Occipital lobe (tissue), 2 donors: ENCODE measurements around the gene INTS15. TPM values are rescaled to one million over a fixed set of nuclear protein-coding genes. Genes with fewer than 3 reads are reported as not detected.

ENCODE experiments used
- DNase-seq: peaks from one replicate; lab custom pipeline; 2025; lab: John Stamatoyannopoulos, UW
- total RNA-seq: library from RNA; depleted of rRNA; stranded (reverse); fragments of >200 nt; gene quantifications from one replicate; pipeline ENCODE4 v1.2.3, GENCODE V29; 2014

The INTS15 gene
- total RNA-seq, result 18.2 TPM

- peak; percentile 64 for DNase-seq
Measured at GRCh38 chr7:6589829-6590644, at the start of gene INTS15. Gene INTS15 (plus strand): TSS chr7:6590021. CDS start chr7:6590284, 263 bp downstream.

DNA sequence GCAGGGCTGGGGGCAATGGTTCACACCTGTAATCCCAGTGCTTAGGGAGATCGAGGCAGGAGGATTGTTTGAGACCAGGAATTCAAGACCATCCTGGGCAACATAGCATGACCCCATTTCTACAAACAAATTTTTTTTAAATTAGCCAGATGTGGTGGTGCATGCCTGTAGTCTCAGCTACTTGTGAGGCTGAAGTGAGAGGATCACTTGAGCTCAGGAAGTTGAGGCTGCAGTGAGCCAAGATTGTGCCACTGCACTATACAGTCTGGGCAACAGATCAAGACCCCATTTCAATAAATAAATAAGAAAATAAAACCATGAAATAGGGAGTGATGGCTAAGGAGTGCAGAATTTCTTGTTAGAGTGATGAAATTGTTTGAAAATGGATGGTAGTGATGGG, 47.5 kb upstream of the INTS15 start:
- no peak for DNase-seq

GRCh38 chr7:6545398-6546126, 44.3 kb upstream of the INTS15 start:
- DNase-seq, result no peak

- no peak for DNase-seq
Measured at GRCh38 chr7:6546498-6547251, 43.1 kb upstream of the INTS15 start.

GRCh38 chr7:6547400-6547799, 42.4 kb upstream of the INTS15 start:
- DNase-seq, result no peak

- no peak for DNase-seq
Measured at GRCh38 chr7:6551016-6551511, 38.8 kb upstream of the INTS15 start, which contains the start of gene GRID2IP. Gene GRID2IP (minus strand): TSS chr7:6551461. CDS start chr7:6551436, 25 bp downstream.

- no peak for DNase-seq
Measured at GRCh38 chr7:6553448-6554044, 36.3 kb upstream of the INTS15 start.

- no peak for DNase-seq
Measured at GRCh38 chr7:6554848-6555247, 35.0 kb upstream of the INTS15 start.

DNA sequence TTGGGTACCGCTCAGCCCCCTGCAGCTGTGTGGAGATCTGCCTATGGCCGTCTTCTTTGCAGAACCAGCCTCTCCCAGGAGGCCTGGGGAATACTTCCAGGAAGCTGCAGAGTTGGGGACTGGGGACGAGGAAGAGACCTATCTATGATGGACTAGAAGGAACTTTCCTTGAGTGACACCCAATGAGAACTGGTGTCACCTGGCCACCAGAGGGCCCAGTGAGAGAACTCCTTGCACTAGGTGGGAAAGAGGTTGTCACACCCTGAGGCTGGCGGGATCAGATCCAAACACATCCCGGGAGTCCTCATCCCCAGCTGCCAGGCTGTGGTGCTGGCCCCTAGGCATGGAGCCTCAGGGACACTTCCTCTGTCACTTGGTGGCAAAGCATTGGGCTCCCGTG, 33.6 kb upstream of the INTS15 start:
- no peak for DNase-seq

DNA sequence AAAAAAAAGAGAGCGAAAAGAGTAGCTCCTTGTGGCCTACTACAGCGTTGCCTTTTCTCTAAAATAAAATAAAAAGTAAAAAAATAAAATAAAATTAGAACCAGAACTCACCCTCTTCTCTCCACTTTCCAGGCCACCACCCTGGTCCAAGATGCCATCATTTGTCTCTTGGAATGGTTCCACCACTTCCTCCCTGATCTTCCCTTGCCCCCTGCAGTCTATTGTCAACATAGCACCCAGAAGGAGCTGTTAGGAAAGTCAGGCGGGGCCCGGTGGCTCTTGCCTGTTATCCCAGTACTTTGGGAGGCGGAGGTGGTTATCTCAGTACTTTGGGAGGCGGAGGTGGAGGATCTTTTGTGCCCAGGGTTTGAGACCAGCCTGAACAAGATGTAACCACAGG, 31.0 kb upstream of the INTS15 start:
- DNase-seq, result no peak

- DNase-seq, result no peak
Measured at GRCh38 chr7:6559896-6560295, 29.9 kb upstream of the INTS15 start.

- no peak for DNase-seq
Measured at GRCh38 chr7:6562106-6562505, 27.7 kb upstream of the INTS15 start.

GRCh38 chr7:6563936-6564770, 25.7 kb upstream of the INTS15 start:
- DNase-seq, result peak; percentile 10

DNA sequence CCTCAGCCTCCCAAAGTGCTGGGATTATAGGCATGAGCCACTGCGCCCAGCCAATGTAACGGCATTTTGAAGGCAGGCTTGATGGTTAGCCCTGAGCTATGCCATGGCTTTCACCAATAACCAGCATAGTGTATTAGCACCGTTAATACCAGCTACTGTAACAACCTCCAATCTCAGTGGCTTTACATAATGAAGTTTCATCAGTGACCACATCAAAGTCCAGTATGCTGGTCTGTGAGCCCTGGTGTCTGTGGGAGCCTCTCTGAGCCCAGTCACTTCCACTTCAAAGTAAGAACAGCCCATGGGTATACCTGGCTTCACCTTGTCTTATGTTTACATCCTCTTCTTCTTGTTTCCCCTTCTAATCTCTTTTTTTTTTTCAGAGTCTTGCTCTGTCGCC, 24.2 kb upstream of the INTS15 start:
- DNase-seq, result no peak

DNA sequence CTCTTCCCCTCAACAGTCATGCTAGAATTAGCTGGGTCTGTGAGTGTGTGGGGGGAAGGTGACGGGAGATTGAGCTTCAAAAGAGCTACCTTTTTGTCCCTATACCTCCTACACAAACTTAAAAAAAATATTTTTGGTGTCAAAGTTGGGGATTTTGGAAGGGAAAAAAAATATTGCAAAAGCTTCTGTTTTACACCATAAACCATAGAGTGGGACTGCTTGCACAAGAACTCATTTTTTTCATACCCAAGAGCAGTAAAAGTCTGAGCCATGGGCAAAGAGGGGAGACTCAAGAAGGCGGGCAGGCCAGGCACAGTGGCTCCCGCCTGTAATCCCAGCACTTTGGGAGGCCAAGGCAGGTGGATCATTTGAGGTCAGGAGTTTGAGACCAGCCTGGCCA, 21.9 kb upstream of the INTS15 start:
- DNase-seq, result no peak

- no peak for DNase-seq
Measured at GRCh38 chr7:6571160-6571779, 18.6 kb upstream of the INTS15 start.

DNA sequence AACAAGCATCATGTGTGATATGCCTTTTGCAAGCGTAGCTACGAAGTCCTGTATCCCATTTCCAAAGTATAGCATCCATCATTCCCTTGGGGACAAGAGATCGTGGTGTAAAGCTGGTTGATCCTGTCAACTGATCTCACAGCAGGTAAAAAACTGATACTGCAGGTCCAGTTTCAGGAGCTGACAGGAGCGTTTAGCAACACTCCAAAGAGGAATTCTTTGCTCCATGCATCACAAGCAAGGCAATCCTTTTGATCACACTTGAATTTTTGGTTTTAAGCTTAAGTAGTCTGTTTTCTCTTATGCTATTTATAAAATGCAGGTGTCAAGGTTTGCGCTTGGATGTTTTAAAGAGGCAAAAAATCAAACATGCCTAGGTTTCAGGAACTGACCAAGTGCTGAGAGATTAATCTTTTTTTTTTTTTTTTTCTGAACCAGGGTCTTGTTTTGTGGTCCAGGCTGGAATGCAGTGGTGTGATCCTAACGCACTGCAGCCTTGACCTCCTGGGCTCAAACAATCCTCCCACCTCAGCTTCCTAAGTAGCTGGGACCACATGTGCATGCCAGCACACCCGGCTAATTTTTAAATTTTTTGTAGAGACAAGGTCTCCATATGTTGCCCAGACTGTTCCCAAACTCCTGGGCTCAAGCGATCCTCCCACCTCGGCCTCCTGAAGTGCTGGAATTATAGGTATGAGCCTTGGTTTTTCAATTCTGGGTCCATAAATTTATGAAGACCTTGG, 14.4 kb upstream of the INTS15 start:
- DNase-seq, result no peak

DNA sequence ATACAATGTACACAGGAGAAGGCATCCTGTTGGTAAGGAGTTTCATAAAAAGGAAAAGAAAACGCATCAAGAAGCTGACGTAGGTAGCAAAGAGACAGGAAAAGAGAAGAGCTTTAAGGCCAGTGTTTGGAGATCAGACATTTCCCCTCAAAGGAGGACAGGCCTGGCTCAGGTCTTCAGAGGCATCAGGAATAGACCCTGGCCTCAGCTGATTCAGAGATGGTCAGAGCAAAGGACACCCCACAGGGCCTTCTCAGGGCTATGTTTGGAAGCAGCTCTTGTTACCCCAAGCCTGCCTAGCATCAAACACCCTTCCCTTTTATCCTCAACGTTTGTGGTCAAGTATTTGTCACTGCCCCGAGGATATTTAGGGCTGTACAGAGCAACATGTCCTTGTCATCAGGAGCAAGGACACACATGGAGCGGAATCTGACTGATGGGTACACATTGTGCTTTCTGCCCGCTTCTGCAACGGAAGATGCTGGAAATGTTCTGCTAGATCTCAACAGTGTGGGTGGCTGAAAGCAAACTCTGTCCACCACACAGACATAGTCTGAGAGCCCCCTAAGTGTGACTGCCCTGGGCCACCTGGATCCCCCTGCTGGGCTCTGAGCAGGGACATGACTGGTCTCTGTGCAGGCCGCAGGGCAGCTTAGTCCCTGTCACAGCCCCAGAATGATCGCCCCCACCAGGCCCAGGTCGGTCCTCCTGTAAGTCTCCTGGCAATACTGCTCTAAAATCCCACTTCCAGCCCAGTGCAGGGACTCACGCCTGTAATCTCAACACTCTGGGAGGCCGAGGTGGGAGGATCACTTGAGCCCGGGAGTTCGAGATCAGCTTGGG, 13.6 kb upstream of the INTS15 start:
- no peak for DNase-seq
